SK-N-SH treated with all-trans-retinoic acid at 6 μM for 48 hours (cell line): ENCODE measurements around the gene MYH11.

Source experiments
- ESRRG ChIP-seq: fragments of 250-450 bp; sonication (Bioruptor Pico); IDR thresholded peaks from 2 replicates; pipeline ENCODE4 v1.6.1; 2021; ENCODE audit warnings: mild to moderate bottlenecking
- PPARA ChIP-seq: fragments of 250-450 bp; sonication (Bioruptor Pico); IDR thresholded peaks from 2 replicates; pipeline ENCODE4 v1.5.0; 2020; ENCODE audit warnings: mild to moderate bottlenecking, borderline replicate concordance
- ZNF70 ChIP-seq: fragments of 450-650 bp; formaldehyde crosslinking; IDR thresholded peaks from 2 replicates; pipeline ENCODE4 v1.5.0; 2020; ENCODE audit warnings: mild to moderate bottlenecking, moderate library complexity

- no peak for TF ChIP-seq ZNF70 (CRISPR knock-in tag)
- no peak for TF ChIP-seq PPARA (CRISPR knock-in tag)
- TF ChIP-seq ESRRG (CRISPR knock-in tag): no peak
Measured at GRCh38 chr16:15771694-15772093, 85.1 kb downstream of the MYH11 start.
